ENCODE results near the gene SETD1A.

- no peak for TF ChIP-seq SUZ12 (IDR thresholded peaks at IDR 0.05; ENCODE audit: extremely low read depth, insufficient read depth, insufficient read length)
- TF ChIP-seq ZNF274 (IDR thresholded peaks at IDR 0.05; ENCODE audit: low read depth, low read length): no peak
- TF ChIP-seq YY1 (IDR thresholded peaks at IDR 0.05; ENCODE audit: insufficient read depth, insufficient read length): no peak
Measured at GRCh38 chr16:31009120-31009519, 51.6 kb downstream of the SETD1A start.
